ENCODE data around the gene CPLX1. TPM values are rescaled to one million over a fixed set of nuclear protein-coding genes. Genes with fewer than 3 reads are reported as not detected.
"Not testable (repeated sequence)": the region's sequence is repeated elsewhere in the genome, so short reads cannot be mapped to it uniquely, and the experiment has no call there.

Gene CPLX1
- total RNA-seq, 1 experiment from 2014 or later: 14.5 TPM

GRCh38 chr4:775485-775884 is 50.4 kb downstream of the CPLX1 start:
- peaks cover 22 to 40% of the 10 kb centered on the region in 2 experiments for H3K36me3 ChIP-seq (ENCODE audit: control insufficient read depth in 1 of 2, insufficient read depth in 2 of 2, low read length in 2 of 2)

GRCh38 chr4:774419-775092 is 51.4 kb downstream of the CPLX1 start:
- TSS peak; percentile 78 for BruUV-seq (replicated peaks)
- CTCF ChIA-PET: not testable (repeated sequence)

More at GRCh38 chr4:775485-775884, 50.4 kb downstream of the CPLX1 start:
- H3K9me3 ChIP-seq (ENCODE audit: control insufficient read depth in 1 of 2, insufficient read depth in 1 of 2, low read depth in 1 of 2, low read length in 2 of 2); intact Hi-C loops (cut with micrococcal nuclease); RAD21 ChIA-PET (ENCODE audit: low non-redundant PET in 1 of 2, low total read pairs in 2 of 2, uncharacterized antibody in 2 of 2, unreplicated experiment in 2 of 2); H3K9me2 ChIP-seq (ENCODE audit: insufficient read depth); BruUV-seq (replicated peaks); CTCF ChIA-PET; H2AFZ ChIP-seq (ENCODE audit: low read depth, low read length, poor library complexity, severe bottlenecking); H3K4me2 ChIP-seq (ENCODE audit: low read length); H3K27me3 ChIP-seq (ENCODE audit: insufficient read depth, low read length); H4K20me1 ChIP-seq (ENCODE audit: insufficient read depth); H3K4me1 ChIP-seq (ENCODE audit: control insufficient read depth in 1 of 2, insufficient read depth in 2 of 2, low read length in 2 of 2); H3K4me3 ChIP-seq (replicated peaks in 1 of 2; ENCODE audit: low read depth in 1 of 2, low read length in 2 of 2); H3K27ac ChIP-seq (ENCODE audit: low read depth, low read length); POLR2A ChIA-PET; H3K9ac ChIP-seq (ENCODE audit: low read length); ATAC-seq; DNase-seq (ENCODE audit: low read depth, low spot score): not testable (repeated sequence)
- peak; percentile 22; the same call in 1 of the 2 replicates for TF ChIP-seq POLR2AphosphoS5 (IDR thresholded peaks at IDR 0.05; ENCODE audit: low read depth, low read length)
- H3K79me2 ChIP-seq (ENCODE audit: insufficient read depth, low read length): peaks cover 88% of the 10 kb centered on the region

More at GRCh38 chr4:774419-775092, 51.4 kb downstream of the CPLX1 start:
- H3K9ac ChIP-seq (ENCODE audit: low read length); H3K27me3 ChIP-seq (ENCODE audit: insufficient read depth, low read length); intact Hi-C loops (cut with micrococcal nuclease); H3K9me2 ChIP-seq (ENCODE audit: insufficient read depth); H3K4me3 ChIP-seq (replicated peaks in 1 of 2; ENCODE audit: low read depth in 1 of 2, low read length in 2 of 2); H3K4me1 ChIP-seq (ENCODE audit: control insufficient read depth in 1 of 2, insufficient read depth in 2 of 2, low read length in 2 of 2); H3K9me3 ChIP-seq (ENCODE audit: control insufficient read depth in 1 of 2, insufficient read depth in 1 of 2, low read depth in 1 of 2, low read length in 2 of 2); ATAC-seq; H2AFZ ChIP-seq (ENCODE audit: low read depth, low read length, poor library complexity, severe bottlenecking); DNase-seq (ENCODE audit: low read depth, low spot score); H3K4me2 ChIP-seq (ENCODE audit: low read length); H3K27ac ChIP-seq (ENCODE audit: low read depth, low read length); RAD21 ChIA-PET (ENCODE audit: low non-redundant PET in 1 of 2, low total read pairs in 2 of 2, uncharacterized antibody in 2 of 2, unreplicated experiment in 2 of 2): not testable (repeated sequence)
- POLR2A ChIA-PET: interaction anchor here (1.2 kb wide), 1 partner anchor 8 kb away, joined by 3 read pairs; no protein-coding TSS in a partner anchor
- Histone ChIP-seq H3K36me3 (ENCODE audit: control insufficient read depth in 1 of 2, insufficient read depth in 2 of 2, low read length in 2 of 2) (peaks cover 29 to 41% of the 10 kb centered on the region in 2 experiments), H4K20me1 (ENCODE audit: insufficient read depth) (peaks cover 10% of the 10 kb centered on the region; the same call in 1 of the 2 replicates), H3K79me2 (ENCODE audit: insufficient read depth, low read length) (peaks cover 88% of the 10 kb centered on the region)
